Measurements from ENCODE around the gene CROT.
"Not testable (repeated sequence)": the region's sequence is repeated elsewhere in the genome, so short reads cannot be mapped to it uniquely, and the experiment has no call there.

DNA sequence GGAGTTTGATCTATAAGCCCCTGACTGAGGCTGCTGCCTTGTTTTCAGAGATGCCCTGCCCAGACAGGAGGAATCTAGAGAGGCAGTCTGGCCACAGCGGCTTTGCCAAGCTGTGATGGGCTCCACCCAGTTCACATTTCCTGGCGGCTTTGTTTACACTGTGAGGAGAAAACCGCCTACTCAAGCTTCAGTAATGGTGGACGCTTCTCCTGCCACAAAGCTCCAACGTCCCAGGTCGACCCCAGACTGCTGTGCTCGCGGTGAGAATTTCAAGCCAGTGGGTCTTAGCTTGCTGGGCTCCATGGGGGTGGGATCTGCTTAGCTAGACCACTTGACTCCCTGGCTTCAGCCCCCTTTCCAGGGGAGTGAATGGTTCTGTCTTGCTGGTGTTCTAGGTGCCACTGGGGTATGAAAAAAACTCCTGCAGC is 26.3 kb upstream of the CROT start:
- TF ChIP-seq EZH2 (IDR thresholded peaks at IDR 0.05; ENCODE audit: borderline replicate concordance, low read depth, low read length, poor library complexity, severe bottlenecking): not testable (repeated sequence)
- TF ChIP-seq, protein P1, sequence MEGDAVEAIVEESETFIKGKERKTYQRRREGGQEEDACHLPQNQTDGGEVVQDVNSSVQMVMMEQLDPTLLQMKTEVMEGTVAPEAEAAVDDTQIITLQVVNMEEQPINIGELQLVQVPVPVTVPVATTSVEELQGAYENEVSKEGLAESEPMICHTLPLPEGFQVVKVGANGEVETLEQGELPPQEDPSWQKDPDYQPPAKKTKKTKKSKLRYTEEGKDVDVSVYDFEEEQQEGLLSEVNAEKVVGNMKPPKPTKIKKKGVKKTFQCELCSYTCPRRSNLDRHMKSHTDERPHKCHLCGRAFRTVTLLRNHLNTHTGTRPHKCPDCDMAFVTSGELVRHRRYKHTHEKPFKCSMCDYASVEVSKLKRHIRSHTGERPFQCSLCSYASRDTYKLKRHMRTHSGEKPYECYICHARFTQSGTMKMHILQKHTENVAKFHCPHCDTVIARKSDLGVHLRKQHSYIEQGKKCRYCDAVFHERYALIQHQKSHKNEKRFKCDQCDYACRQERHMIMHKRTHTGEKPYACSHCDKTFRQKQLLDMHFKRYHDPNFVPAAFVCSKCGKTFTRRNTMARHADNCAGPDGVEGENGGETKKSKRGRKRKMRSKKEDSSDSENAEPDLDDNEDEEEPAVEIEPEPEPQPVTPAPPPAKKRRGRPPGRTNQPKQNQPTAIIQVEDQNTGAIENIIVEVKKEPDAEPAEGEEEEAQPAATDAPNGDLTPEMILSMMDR (conservative IDR thresholded peaks at IDR 0.05; ENCODE audit: low read depth, low read length): not testable (repeated sequence)
